HG02623 (cell line): Measurements from ENCODE around the gene NPEPPS.
"Not testable (repeated sequence)": the region's sequence is repeated elsewhere in the genome, so short reads cannot be mapped to it uniquely, and the experiment has no call there.

Source experiments
- ATAC-seq: cut with Tn5 transposase; IDR thresholded peaks from one replicate; pipeline ENCODE4 v1.9.1; 2021; ENCODE audit warnings: moderate library complexity; ENCODE audit not compliant: unreplicated experiment

The NPEPPS gene

DNA sequence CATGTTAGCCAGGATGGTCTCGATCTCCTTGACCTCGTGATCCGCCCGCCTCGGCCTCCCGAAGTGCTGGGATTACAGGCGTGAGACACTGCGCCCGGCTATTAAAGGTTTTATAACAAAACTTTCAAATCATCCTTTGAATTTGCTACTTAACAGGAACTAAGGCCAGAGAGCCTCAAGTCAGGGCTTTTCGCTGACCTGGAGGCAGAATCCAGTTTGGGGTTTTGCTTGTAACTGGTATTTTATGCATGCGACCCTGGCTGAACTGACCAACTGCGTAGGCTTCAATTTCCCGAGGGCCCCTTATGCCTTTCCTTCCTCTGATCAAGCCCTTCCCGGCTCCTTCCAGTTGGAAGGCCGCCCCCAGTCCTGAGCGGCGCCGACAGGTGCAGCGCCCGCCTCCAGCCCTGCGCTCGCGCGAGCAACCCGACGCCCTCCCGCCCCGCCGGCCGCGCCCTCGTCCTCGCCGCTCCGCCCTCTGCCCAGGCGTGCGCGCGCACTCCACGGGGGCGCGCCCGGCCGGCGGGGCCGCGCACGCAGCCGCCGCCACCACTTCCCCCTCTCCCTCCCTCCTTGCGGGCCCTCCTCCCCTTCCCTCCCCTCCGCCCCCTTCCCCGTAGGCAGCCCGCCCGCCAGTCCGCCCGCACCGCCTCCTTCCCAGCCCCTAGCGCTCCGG, at the start of gene NPEPPS:
Gene NPEPPS (plus strand): TSS at position 552 of the 676 bp plus-strand sequence. CDS start 193 bp downstream, outside the sequence.
- ATAC-seq, result peak; percentile 79

- ATAC-seq, result not testable (repeated sequence)
Measured at GRCh38 chr17:47491841-47492212, 39.1 kb upstream of the NPEPPS start.

- not testable (repeated sequence) for ATAC-seq
Measured at GRCh38 chr17:47499074-47499473, 31.8 kb upstream of the NPEPPS start.

DNA sequence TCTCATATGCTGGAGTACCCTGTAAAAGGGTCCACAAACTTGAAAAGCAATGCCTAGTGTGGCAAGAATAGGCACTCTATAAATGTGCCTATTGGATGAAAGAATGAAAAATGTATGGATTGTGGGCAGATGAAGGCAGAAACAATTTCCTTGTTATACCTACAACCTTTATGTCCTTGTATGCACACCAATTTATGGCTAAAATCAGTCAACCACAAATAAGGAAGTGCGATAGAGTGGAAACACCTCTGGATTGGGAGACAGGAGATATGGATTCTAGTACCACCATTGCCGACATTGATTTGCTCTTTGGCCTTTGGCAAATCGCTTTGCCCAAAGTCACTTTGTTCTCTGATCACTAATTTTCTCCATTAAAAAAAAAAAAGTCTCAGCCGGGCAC, 31.4 kb upstream of the NPEPPS start:
- not testable (repeated sequence) for ATAC-seq

DNA sequence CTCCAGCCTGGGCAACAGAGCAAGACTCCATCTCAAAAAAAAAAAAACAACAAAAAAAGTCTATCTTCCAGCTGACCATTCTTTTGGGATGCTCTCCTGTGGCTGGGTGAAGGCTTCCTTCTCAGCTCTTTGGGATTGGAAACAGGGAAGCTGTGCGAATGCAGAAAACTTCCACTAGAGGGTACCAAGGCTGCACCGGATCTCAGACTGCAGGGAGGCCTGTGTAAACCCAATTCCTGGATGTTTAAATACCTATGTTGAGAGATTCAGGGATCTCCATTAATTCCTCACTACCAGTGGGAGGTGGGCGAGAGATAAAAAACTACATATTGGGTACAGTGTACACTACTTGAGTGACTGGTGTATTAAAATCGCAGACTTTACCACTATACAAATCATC, 30.3 kb upstream of the NPEPPS start:
- not testable (repeated sequence) for ATAC-seq

DNA sequence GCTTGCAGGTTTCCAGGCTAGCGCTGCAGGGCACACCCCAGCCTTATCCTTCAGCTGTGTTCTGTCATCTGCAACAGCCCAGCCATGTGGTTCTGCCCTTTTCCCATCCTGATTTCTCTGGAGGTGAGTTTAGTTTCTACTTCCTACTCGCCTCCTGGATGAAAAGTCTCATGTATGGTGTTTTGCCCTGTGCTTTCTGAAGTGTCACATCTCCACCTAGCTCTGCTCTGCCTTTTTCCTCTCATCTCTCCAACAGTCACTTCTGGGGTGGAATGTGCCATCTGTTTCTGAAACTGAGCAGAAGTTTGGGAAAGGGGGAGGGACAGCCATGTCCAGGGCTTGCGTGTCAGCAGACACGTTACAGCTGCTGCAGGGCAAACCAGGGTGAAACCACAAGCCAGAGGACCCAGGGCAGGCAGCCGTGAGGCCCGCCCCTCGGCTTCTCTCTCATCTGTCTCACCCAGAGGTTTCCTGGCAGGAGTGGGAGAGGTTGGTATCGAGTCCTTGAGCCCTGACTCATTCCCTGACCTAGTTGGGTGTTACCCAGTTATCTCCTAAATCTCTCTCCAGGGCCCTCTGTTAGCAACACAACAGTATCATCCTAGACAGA, 28.7 kb upstream of the NPEPPS start:
- ATAC-seq, result not testable (repeated sequence)

DNA sequence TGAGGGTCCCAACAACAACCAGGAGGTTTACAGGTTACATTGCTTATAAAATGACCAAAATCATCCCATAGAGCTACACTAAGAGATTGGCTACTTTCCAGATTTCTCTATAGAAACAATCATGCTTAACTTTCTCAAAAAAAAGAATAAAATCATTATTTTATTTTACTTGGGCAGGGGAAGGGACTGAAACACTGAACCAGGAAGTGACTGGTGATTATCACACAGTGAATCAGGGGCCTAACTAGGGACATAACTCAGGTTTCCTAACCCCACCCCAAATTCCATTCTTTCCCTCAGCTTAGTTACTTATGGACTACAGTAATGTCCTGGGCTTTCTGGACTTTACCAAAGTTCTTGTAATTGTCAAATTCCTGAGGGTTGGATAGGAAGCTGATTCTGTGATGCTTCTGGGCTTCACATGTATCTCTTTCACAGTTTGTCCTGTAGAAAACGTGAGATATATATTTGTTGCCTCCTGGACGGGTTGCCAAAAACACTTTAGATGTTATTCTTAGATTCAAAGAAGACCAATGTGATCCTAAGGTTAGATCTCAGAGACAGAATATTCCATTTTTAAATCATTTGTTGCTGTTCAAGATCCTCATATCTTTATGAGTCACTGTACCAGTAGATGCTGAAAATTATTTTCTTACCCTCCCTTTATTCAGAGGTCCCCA, 28.0 kb upstream of the NPEPPS start:
- not testable (repeated sequence) for ATAC-seq

DNA sequence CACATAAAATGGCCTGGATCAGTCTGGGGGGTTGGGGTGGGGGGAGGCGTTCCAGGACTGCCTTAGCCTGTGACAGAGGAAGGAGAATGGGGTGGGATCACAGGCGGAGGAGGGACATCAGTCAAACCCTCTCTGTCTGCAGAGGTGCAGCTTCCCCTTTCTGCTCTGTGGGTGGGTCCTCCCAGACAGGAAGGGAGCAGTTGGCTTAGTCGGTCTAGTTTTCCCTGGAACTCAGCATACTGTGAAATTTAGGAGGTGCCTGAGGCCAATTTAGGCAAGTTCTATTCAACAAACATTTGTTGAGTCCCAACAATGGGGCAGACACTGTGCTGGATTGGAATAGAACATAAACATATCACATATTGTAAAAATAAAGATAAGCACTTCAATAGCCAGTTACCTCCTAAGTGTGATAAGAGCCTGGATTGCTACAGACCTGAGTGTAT, 19.2 kb upstream of the NPEPPS start:
- not testable (repeated sequence) for ATAC-seq

DNA sequence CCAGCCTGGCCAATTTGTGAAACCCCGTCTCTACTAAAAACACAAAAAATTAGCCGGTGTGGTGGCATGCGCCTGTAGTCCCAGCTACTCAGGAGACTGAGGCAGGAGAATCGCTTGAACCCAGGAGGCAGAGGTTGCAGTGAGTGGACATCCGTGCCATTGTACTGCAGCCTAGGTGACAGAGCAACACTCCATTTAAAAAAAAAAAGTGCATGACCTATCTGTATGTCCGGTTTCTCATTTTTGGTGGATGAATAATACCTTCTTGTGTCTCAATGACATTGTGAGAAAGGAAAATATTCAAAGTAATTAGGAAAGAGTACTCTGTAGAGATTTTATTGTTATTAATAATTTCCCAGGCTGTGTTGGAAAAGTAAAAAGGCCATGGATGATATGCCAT, 17.6 kb upstream of the NPEPPS start:
- not testable (repeated sequence) for ATAC-seq

- not testable (repeated sequence) for ATAC-seq
Measured at GRCh38 chr17:47518880-47519279, 12.0 kb upstream of the NPEPPS start.

DNA sequence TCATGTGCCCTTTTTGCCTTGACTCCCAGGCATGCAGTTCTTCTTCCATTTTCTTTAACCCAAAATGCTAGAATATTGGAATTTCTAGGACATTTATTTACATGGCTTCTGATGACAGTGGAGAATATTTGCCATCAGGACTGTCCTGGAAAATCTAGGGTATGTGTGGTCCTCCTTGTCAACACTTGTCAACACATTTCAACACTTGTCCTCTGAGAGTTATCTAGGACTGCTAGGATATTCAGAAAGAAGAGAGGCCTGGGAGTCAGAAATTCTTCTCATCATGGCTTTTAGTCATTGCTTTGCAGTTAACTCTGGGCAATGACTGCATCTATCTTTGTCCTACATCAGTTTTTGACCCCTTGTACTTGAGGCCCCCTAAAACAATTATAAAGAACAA, 11.5 kb upstream of the NPEPPS start:
- not testable (repeated sequence) for ATAC-seq

- ATAC-seq, result not testable (repeated sequence)
Measured at GRCh38 chr17:47520279-47520678, 10.6 kb upstream of the NPEPPS start.

DNA sequence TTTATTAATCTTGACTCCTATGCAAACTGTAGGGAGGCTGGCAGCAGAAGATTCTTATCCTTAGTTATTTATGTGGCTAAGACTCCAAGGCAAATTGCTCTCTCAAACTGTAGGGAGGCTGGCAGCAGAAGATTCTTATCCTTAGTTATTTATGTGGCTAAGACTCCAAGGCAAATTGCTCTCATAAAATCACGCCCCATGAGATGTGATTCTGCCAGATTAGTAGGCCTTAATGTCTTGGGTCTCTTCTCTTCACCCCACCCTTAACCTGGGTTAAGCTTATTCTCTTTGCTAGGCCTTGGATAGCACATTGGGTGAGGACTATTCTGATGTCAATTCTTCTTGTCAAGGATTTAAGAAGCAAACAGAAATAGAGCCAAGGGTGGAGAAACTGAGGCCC, 9.5 kb upstream of the NPEPPS start:
- ATAC-seq, result not testable (repeated sequence)

- ATAC-seq, result not testable (repeated sequence)
Measured at GRCh38 chr17:47522341-47522740, 8.6 kb upstream of the NPEPPS start.

GRCh38 chr17:47531233-47531820, 419 bp downstream of the NPEPPS start:
- peak; percentile 24 for ATAC-seq

- not testable (repeated sequence) for ATAC-seq
Measured at GRCh38 chr17:47539085-47539484, 8.2 kb downstream of the NPEPPS start.

- ATAC-seq, result not testable (repeated sequence)
Measured at GRCh38 chr17:47541676-47542075, 10.8 kb downstream of the NPEPPS start.

GRCh38 chr17:47544327-47544726, 13.4 kb downstream of the NPEPPS start:
- not testable (repeated sequence) for ATAC-seq

- not testable (repeated sequence) for ATAC-seq
Measured at GRCh38 chr17:47554733-47555132, 23.8 kb downstream of the NPEPPS start.

- not testable (repeated sequence) for ATAC-seq
Measured at GRCh38 chr17:47556108-47556507, 25.2 kb downstream of the NPEPPS start.

- not testable (repeated sequence) for ATAC-seq
Measured at GRCh38 chr17:47560517-47561043, 29.7 kb downstream of the NPEPPS start.
